ENCODE data around the gene FN1. TPM values are rescaled to one million over a fixed set of nuclear protein-coding genes. Genes with fewer than 3 reads are reported as not detected.
"Not testable (repeated sequence)": the region's sequence is repeated elsewhere in the genome, so short reads cannot be mapped to it uniquely, and the experiment has no call there.

Gene FN1
- total and polyA plus RNA-seq, 4 donors = 916 to 12,965 (median 5,646) TPM

- ATAC-seq (ENCODE audit: low FRiP score) (no peak), DNase-seq (no peak)
- no peaks in the 10 kb centered on the region for H3K9me3 ChIP-seq (ENCODE audit: control insufficient read depth, low read length)
- peaks cover 0 to 3% of the 10 kb centered on the region in 2 donors for H3K4me1 ChIP-seq (ENCODE audit: control insufficient read depth in 1 of 2, insufficient read depth in 2 of 2, low read length in 2 of 2)
- H3K4me3 ChIP-seq (ENCODE audit: low read length in 2 of 2) = no peak overlapping the region
- no peaks in the 10 kb centered on the region for H3K27me3 ChIP-seq (ENCODE audit: control insufficient read depth in 1 of 2, insufficient read depth in 2 of 2, low read length in 1 of 2)
- WGBS, 2 donors = 40 to 59% methylated on average over 1 of the region's 1 CpG
- H3K36me3 ChIP-seq (ENCODE audit: control insufficient read depth in 1 of 2, insufficient read depth in 2 of 2, low read length in 1 of 2) = peaks cover 8 to 13% of the 10 kb centered on the region in 2 donors
- H3K27ac ChIP-seq (ENCODE audit: low read depth in 1 of 2, low read length in 2 of 2) = no peak overlapping the region
- intact Hi-C loops (cut with DNase I) = loop anchor here in 1 of 2 donors (10.0 kb wide), 1 partner anchor 51 kb away; no protein-coding TSS in a partner anchor
These were observed 19.9 kb downstream of the FN1 start for GRCh38 chr2:215415820-215416577.

GRCh38 chr2:215415218-215415617, 20.6 kb downstream of the FN1 start:
- H3K9me3 ChIP-seq (ENCODE audit: control insufficient read depth, low read length) = no peaks in the 10 kb centered on the region
- H3K36me3 ChIP-seq (ENCODE audit: control insufficient read depth in 1 of 2, insufficient read depth in 2 of 2, low read length in 1 of 2) = peaks cover 8 to 12% of the 10 kb centered on the region in 2 donors
- WGBS, 2 donors = 27 to 29% methylated on average over 1 of the region's 1 CpG
- H3K4me1 ChIP-seq (ENCODE audit: control insufficient read depth in 1 of 2, insufficient read depth in 2 of 2, low read length in 2 of 2) = peaks cover 0 to 3% of the 10 kb centered on the region in 2 donors
- ATAC-seq (ENCODE audit: low FRiP score) (no peak), DNase-seq (no peak)
- H3K27ac ChIP-seq (ENCODE audit: low read depth in 1 of 2, low read length in 2 of 2) = no peak overlapping the region
- H3K4me3 ChIP-seq (ENCODE audit: low read length in 2 of 2) = no peak overlapping the region
- intact Hi-C loops (cut with DNase I) = loop anchor here in 1 of 2 donors (10.0 kb wide), 1 partner anchor 50 kb away; no protein-coding TSS in a partner anchor
- H3K27me3 ChIP-seq (ENCODE audit: control insufficient read depth in 1 of 2, insufficient read depth in 2 of 2, low read length in 1 of 2) = no peaks in the 10 kb centered on the region

GRCh38 chr2:215414674-215415073, 21.2 kb downstream of the FN1 start:
- ATAC-seq (ENCODE audit: low FRiP score) = no peak
- H3K4me3 ChIP-seq (ENCODE audit: low read length in 2 of 2) = no peak overlapping the region
- intact Hi-C loops (cut with DNase I) = loop anchor here in 1 of 2 donors (10.0 kb wide), 1 partner anchor 50 kb away; no protein-coding TSS in a partner anchor
- H3K27me3 ChIP-seq (ENCODE audit: control insufficient read depth in 1 of 2, insufficient read depth in 2 of 2, low read length in 1 of 2) = no peaks in the 10 kb centered on the region
- peaks cover 0 to 3% of the 10 kb centered on the region in 2 donors for H3K4me1 ChIP-seq (ENCODE audit: control insufficient read depth in 1 of 2, insufficient read depth in 2 of 2, low read length in 2 of 2)
- H3K27ac ChIP-seq (ENCODE audit: low read depth in 1 of 2, low read length in 2 of 2) = no peak overlapping the region
- H3K9me3 ChIP-seq (ENCODE audit: control insufficient read depth, low read length) = no peaks in the 10 kb centered on the region
- peaks cover 8 to 12% of the 10 kb centered on the region in 2 donors for H3K36me3 ChIP-seq (ENCODE audit: control insufficient read depth in 1 of 2, insufficient read depth in 2 of 2, low read length in 1 of 2)
- DNase-seq = no peak
- WGBS, 2 donors = 67% methylated on average over 3 of the region's 3 CpGs

GRCh38 chr2:215413974-215414373, 21.9 kb downstream of the FN1 start:
- Histone ChIP-seq H3K4me3 (ENCODE audit: low read length in 2 of 2) (no peak overlapping the region), H3K27me3 (ENCODE audit: control insufficient read depth in 1 of 2, insufficient read depth in 2 of 2, low read length in 1 of 2) (no peaks in the 10 kb centered on the region), H3K4me1 (ENCODE audit: control insufficient read depth in 1 of 2, insufficient read depth in 2 of 2, low read length in 2 of 2) (peaks cover 0 to 3% of the 10 kb centered on the region in 2 donors), H3K36me3 (ENCODE audit: control insufficient read depth in 1 of 2, insufficient read depth in 2 of 2, low read length in 1 of 2) (peaks cover 11 to 13% of the 10 kb centered on the region in 2 donors), H3K9me3 (ENCODE audit: control insufficient read depth, low read length) (no peaks in the 10 kb centered on the region), H3K27ac (ENCODE audit: low read depth in 1 of 2, low read length in 2 of 2) (no peak overlapping the region)
- 92 to 97% methylated on average over 1 of the region's 1 CpG for WGBS, 2 donors
- no peak for ATAC-seq (ENCODE audit: low FRiP score)
- intact Hi-C loops (cut with DNase I) = loop anchor here in 1 of 2 donors (10.0 kb wide), 1 partner anchor 49 kb away; no protein-coding TSS in a partner anchor
- DNase-seq = no peak

GRCh38 chr2:215413484-215413777, 22.4 kb downstream of the FN1 start:
- DNase-seq (no peak), ATAC-seq (ENCODE audit: low FRiP score) (no peak)
- Histone ChIP-seq H3K9me3 (ENCODE audit: control insufficient read depth, low read length) (no peaks in the 10 kb centered on the region), H3K36me3 (ENCODE audit: control insufficient read depth in 1 of 2, insufficient read depth in 2 of 2, low read length in 1 of 2) (peaks cover 12% of the 10 kb centered on the region in 2 donors), H3K27ac (ENCODE audit: low read depth in 1 of 2, low read length in 2 of 2) (no peak overlapping the region), H3K4me1 (ENCODE audit: control insufficient read depth in 1 of 2, insufficient read depth in 2 of 2, low read length in 2 of 2) (no peaks in the 10 kb centered on the region), H3K4me3 (ENCODE audit: low read length in 2 of 2) (no peak overlapping the region), H3K27me3 (ENCODE audit: control insufficient read depth in 1 of 2, insufficient read depth in 2 of 2, low read length in 1 of 2) (no peaks in the 10 kb centered on the region)
- 97 to 100% methylated on average over 1 of the region's 1 CpG for WGBS, 2 donors
- intact Hi-C loops (cut with DNase I) = loop anchor here in 1 of 2 donors (10.0 kb wide), 1 partner anchor 49 kb away; no protein-coding TSS in a partner anchor

- H3K36me3 ChIP-seq (ENCODE audit: control insufficient read depth in 1 of 2, insufficient read depth in 2 of 2, low read length in 1 of 2) = peaks cover 12 to 19% of the 10 kb centered on the region in 2 donors
- no peak for ATAC-seq (ENCODE audit: low FRiP score)
- H3K27ac ChIP-seq (ENCODE audit: low read depth in 1 of 2, low read length in 2 of 2) = no peak overlapping the region
- H3K4me3 ChIP-seq (ENCODE audit: low read length in 2 of 2) = no peak overlapping the region
- intact Hi-C loops (cut with DNase I) = loop anchor here in 1 of 2 donors (10.0 kb wide), 1 partner anchor 47 kb away; no protein-coding TSS in a partner anchor
- DNase-seq = no peak
- H3K4me1 ChIP-seq (ENCODE audit: control insufficient read depth in 1 of 2, insufficient read depth in 2 of 2, low read length in 2 of 2) = no peaks in the 10 kb centered on the region
- no peaks in the 10 kb centered on the region for H3K9me3 ChIP-seq (ENCODE audit: control insufficient read depth, low read length)
- H3K27me3 ChIP-seq (ENCODE audit: control insufficient read depth in 1 of 2, insufficient read depth in 2 of 2, low read length in 1 of 2) = no peaks in the 10 kb centered on the region
- 96 to 98% methylated on average over 9 of the region's 9 CpGs for WGBS, 2 donors
These were observed 23.7 kb downstream of the FN1 start for GRCh38 chr2:215411941-215412743.

GRCh38 chr2:215410932-215411285, 25.0 kb downstream of the FN1 start:
- Histone ChIP-seq H3K4me1 (ENCODE audit: control insufficient read depth in 1 of 2, insufficient read depth in 2 of 2, low read length in 2 of 2) (no peaks in the 10 kb centered on the region), H3K9me3 (ENCODE audit: control insufficient read depth, low read length) (no peaks in the 10 kb centered on the region), H3K27me3 (ENCODE audit: control insufficient read depth in 1 of 2, insufficient read depth in 2 of 2, low read length in 1 of 2) (no peaks in the 10 kb centered on the region), H3K36me3 (ENCODE audit: control insufficient read depth in 1 of 2, insufficient read depth in 2 of 2, low read length in 1 of 2) (peaks cover 19 to 26% of the 10 kb centered on the region in 2 donors), H3K4me3 (ENCODE audit: low read length in 2 of 2) (no peak overlapping the region), H3K27ac (ENCODE audit: low read depth in 1 of 2, low read length in 2 of 2) (no peak overlapping the region)
- intact Hi-C loops (cut with DNase I) = loop anchor here in 1 of 2 donors (10.0 kb wide), 1 partner anchor 46 kb away; no protein-coding TSS in a partner anchor
- WGBS, 2 donors = 1 to 2% methylated on average over 1 of the region's 1 CpG
- DNase-seq = no peak
- ATAC-seq (ENCODE audit: low FRiP score) = peak; percentile 37

GRCh38 chr2:215410181-215410931, 25.5 kb downstream of the FN1 start:
- H3K36me3 ChIP-seq (ENCODE audit: control insufficient read depth in 1 of 2, insufficient read depth in 2 of 2, low read length in 1 of 2) = peaks cover 19 to 26% of the 10 kb centered on the region in 2 donors
- H3K4me1 ChIP-seq (ENCODE audit: control insufficient read depth in 1 of 2, insufficient read depth in 2 of 2, low read length in 2 of 2) = not testable (repeated sequence)
- intact Hi-C loops (cut with DNase I) = loop anchor here in 1 of 2 donors (10.0 kb wide), 1 partner anchor 46 kb away; no protein-coding TSS in a partner anchor

More at GRCh38 chr2:215410181-215410931, 25.5 kb downstream of the FN1 start:
- not testable (repeated sequence) for H3K27ac ChIP-seq (ENCODE audit: low read depth in 1 of 2, low read length in 2 of 2); H3K9me3 ChIP-seq (ENCODE audit: control insufficient read depth, low read length); DNase-seq; H3K27me3 ChIP-seq (ENCODE audit: control insufficient read depth in 1 of 2, insufficient read depth in 2 of 2, low read length in 1 of 2); H3K4me3 ChIP-seq (ENCODE audit: low read length in 2 of 2); ATAC-seq (ENCODE audit: low FRiP score)
- WGBS, 2 donors = 84 to 85% methylated on average over 13 of the region's 13 CpGs
